H4 (cell line): ENCODE measurements around the gene KITLG. TPM values are rescaled to one million over a fixed set of nuclear protein-coding genes. Genes with fewer than 3 reads are reported as not detected.
"Not testable (repeated sequence)": the region's sequence is repeated elsewhere in the genome, so short reads cannot be mapped to it uniquely, and the experiment has no call there.

Experiments used
- DNase-seq: peaks from one replicate; pipeline ENCODE4 v3.0.0-alpha.2; 2015; ENCODE audit warnings: low spot score
- total RNA-seq: library from RNA; depleted of rRNA; stranded (reverse); fragments of >200 nt; shearing (Covaris generic); gene quantifications from 2 replicates; pipeline ENCODE4 v1.2.3, GENCODE V29; 2014

Gene KITLG
- total RNA-seq, 1 experiment from 2014 or later: 12.3 TPM

GRCh38 chr12:88544991-88545980 lies 35.0 kb downstream of the KITLG start:
- no peak for DNase-seq

- DNase-seq: no peak
Measured at GRCh38 chr12:88539893-88540292, 40.4 kb downstream of the KITLG start.

- DNase-seq: no peak
Measured at GRCh38 chr12:88538697-88539096, 41.6 kb downstream of the KITLG start.

- no peak for DNase-seq
Measured at GRCh38 chr12:88538250-88538649, 42.0 kb downstream of the KITLG start.

- DNase-seq: no peak
Measured at GRCh38 chr12:88530868-88531267, 49.4 kb downstream of the KITLG start.

GRCh38 chr12:88529531-88530488 lies 50.5 kb downstream of the KITLG start:
- no peak for DNase-seq

GRCh38 chr12:88522961-88523360 lies 57.3 kb downstream of the KITLG start:
- no peak for DNase-seq

GRCh38 chr12:88520436-88520820 lies 59.8 kb downstream of the KITLG start:
- peak; percentile 10 for DNase-seq

GRCh38 chr12:88519802-88520435 lies 60.4 kb downstream of the KITLG start:
- DNase-seq: peak; percentile 67

- DNase-seq: peak; percentile 4
Measured at GRCh38 chr12:88518863-88519403, 61.3 kb downstream of the KITLG start.

GRCh38 chr12:88516811-88517210 lies 63.5 kb downstream of the KITLG start:
- no peak for DNase-seq

- no peak for DNase-seq
Measured at GRCh38 chr12:88510843-88511242, 69.4 kb downstream of the KITLG start.

GRCh38 chr12:88509851-88510250 lies 70.4 kb downstream of the KITLG start:
- no peak for DNase-seq

- no peak for DNase-seq
Measured at GRCh38 chr12:88509347-88509746, 70.9 kb downstream of the KITLG start.

- DNase-seq: not testable (repeated sequence)
Measured at GRCh38 chr12:88507851-88508250, 72.4 kb downstream of the KITLG start.

GRCh38 chr12:88507270-88507669 lies 73.0 kb downstream of the KITLG start:
- DNase-seq: no peak

- DNase-seq: no peak
Measured at GRCh38 chr12:88505696-88506095, 74.6 kb downstream of the KITLG start.

GRCh38 chr12:88503281-88503703 lies 77.0 kb downstream of the KITLG start:
- DNase-seq: no peak

GRCh38 chr12:88501972-88502938 lies 78.0 kb downstream of the KITLG start:
- peak; percentile 60 for DNase-seq

GRCh38 chr12:88496891-88497371 lies 83.3 kb downstream of the KITLG start:
- DNase-seq: no peak
